HG03135 (cell line): Measurements from ENCODE around the gene TMEM82.
"Not testable (repeated sequence)": the region's sequence is repeated elsewhere in the genome, so short reads cannot be mapped to it uniquely, and the experiment has no call there.

ENCODE experiments used
- ATAC-seq: cut with Tn5 transposase; IDR thresholded peaks from one replicate; pipeline ENCODE4 v1.9.1; 2021; ENCODE audit warnings: mild to moderate bottlenecking, moderate library complexity; ENCODE audit not compliant: unreplicated experiment

TMEM82 gene

GRCh38 chr1:15742339-15742801 is at the start of gene TMEM82:
TMEM82 (plus strand) TSS chr1:15742499; CDS start chr1:15742560, 61 bp downstream.
- ATAC-seq: no peak

- ATAC-seq: no peak
Observed at GRCh38 chr1:15693371-15693770, 48.9 kb upstream of the TMEM82 start.

GRCh38 chr1:15696956-15697521 is 45.3 kb upstream of the TMEM82 start:
- ATAC-seq: peak; percentile 84

GRCh38 chr1:15698201-15698600 is 44.1 kb upstream of the TMEM82 start:
- ATAC-seq: no peak

- not testable (repeated sequence) for ATAC-seq
Observed at GRCh38 chr1:15699321-15699720, 43.0 kb upstream of the TMEM82 start.

GRCh38 chr1:15700508-15700907 is 41.8 kb upstream of the TMEM82 start:
- no peak for ATAC-seq

GRCh38 chr1:15701784-15702183 is 40.5 kb upstream of the TMEM82 start:
- no peak for ATAC-seq

- no peak for ATAC-seq
Observed at GRCh38 chr1:15702722-15703550, 39.4 kb upstream of the TMEM82 start.

GRCh38 chr1:15703562-15703961 is 38.7 kb upstream of the TMEM82 start:
- ATAC-seq: no peak

GRCh38 chr1:15704526-15705183 is 37.6 kb upstream of the TMEM82 start:
- ATAC-seq: no peak

GRCh38 chr1:15705184-15705566 is 37.1 kb upstream of the TMEM82 start:
- ATAC-seq: no peak

- ATAC-seq: no peak
Observed at GRCh38 chr1:15706751-15707150, 35.5 kb upstream of the TMEM82 start.

GRCh38 chr1:15707239-15707925 is 34.9 kb upstream of the TMEM82 start:
- no peak for ATAC-seq

GRCh38 chr1:15708486-15709137 is 33.7 kb upstream of the TMEM82 start:
- no peak for ATAC-seq

- ATAC-seq: no peak
Observed at GRCh38 chr1:15709226-15709625, 33.1 kb upstream of the TMEM82 start.

- no peak for ATAC-seq
Observed at GRCh38 chr1:15712168-15712567, 30.1 kb upstream of the TMEM82 start.

GRCh38 chr1:15714406-15715136 is 27.7 kb upstream of the TMEM82 start:
- no peak for ATAC-seq

GRCh38 chr1:15717418-15718125 is 24.7 kb upstream of the TMEM82 start:
- ATAC-seq: no peak

- ATAC-seq: no peak
Observed at GRCh38 chr1:15718199-15718601, 24.1 kb upstream of the TMEM82 start.
